Neural progenitor cell (in vitro differentiated cells): Measurements from ENCODE around the gene TLK2.

Experiments used
- CTCF ChIP-seq: fragments of 200-600 bp; sonication (generic); IDR thresholded peaks from 2 replicates; pipeline ENCODE4 v1.5.1; 2017; ENCODE audit warnings: antibody characterized with exemption, mild to moderate bottlenecking
- EZH2phosphoT487 ChIP-seq: fragments of 200-600 bp; sonication (generic); IDR thresholded peaks from 2 replicates; pipeline ENCODE4 v1.6.1; 2017; ENCODE audit warnings: antibody characterized with exemption

- TF ChIP-seq CTCF (no peak), EZH2phosphoT487 (no peak)
Observed at GRCh38 chr17:62592341-62593099, 113.9 kb downstream of the TLK2 start.
